Measurements from ENCODE around the gene TLCD2.
A peak's percentile ranks its signal among the peaks of the same experiment; 100 is the strongest.
"Not testable (repeated sequence)": the region's sequence is repeated elsewhere in the genome, so short reads cannot be mapped to it uniquely, and the experiment has no call there.

The TLCD2 gene

DNA sequence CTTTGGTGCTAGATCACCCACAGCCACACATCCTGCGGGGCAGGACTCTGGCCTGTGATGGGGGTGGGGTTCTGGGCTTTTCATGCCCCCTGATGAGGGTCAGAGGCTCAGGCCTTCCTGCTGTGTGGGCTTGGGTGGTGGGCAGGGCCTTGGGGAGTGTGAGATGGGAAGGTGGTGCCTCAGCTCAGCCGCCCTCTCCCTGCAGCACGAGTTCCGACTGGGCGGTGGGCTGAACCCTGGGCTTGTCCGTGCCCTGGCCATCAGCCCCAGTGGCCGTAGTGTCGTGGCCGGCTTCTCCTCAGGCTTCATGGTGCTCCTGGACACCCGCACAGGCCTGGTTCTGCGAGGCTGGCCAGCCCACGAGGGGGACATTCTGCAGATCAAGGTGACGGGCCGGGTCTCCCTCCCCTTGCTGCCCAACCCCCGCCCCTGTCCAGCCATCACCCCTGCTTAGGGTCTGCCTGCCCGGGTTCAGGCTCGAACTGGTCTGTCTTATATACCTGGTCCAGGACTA lies 25.7 kb upstream of the TLCD2 start:
- DNase-seq, result no peak

DNA sequence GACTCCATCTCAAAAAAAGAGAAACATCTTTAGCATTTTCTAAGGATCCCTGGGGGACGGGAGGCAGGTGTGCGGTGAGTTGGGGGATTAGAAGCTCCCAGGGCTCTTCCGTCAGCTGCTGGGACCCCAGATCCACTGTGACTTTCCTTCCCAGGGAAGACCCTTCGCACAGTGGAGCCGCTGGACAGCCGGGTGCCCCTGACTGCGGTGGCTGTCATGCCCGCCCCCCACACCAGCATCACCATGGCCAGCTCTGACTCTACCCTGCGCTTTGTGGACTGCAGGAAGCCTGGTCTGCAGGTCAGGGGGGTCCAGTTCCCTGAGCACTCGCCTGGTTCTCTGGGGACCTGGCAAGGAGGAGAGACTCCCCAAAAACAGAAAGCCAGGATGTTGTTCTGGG lies 25.2 kb upstream of the TLCD2 start:
- no peak for DNase-seq

DNA sequence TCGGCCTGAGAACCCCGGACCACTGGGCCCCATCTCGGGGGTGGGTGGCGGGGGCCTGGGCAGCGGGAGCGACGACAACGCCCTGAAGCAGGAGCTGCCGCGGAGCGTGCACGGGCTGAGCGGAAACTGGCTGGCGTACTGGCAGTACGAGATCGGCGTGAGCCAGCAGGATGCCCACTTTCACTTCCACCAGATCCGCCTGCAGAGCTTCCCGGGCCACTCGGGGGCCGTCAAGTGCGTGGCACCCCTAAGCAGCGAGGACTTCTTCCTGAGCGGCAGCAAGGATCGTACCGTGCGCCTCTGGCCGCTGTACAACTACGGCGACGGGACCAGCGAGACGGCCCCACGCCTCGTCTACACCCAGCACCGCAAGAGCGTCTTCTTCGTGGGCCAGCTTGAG lies 23.6 kb upstream of the TLCD2 start:
- DNase-seq, result no peak

DNA sequence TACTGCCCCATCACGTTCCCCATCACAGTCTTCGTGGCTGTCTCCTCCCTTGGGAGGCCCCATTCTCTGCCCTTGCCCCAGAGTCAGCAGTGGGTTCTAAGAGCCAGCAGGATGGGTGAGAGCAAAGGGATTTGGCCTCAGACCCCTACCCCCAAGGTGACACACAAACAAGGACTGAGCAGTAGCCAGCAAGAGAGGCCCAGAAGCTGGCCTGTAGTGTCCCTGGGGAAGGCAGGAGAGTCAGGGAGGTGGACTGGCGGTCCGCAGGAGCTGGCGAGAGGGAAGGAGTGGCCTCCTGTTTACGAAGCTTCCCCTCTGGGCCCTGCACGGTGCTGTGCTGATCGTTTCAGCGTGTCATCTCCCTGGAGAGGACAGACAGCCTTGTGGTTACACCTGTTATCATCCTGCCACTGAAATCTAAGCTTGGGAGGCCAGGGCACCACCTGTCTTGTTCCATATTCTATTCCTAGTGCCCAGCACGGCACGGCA lies 22.7 kb upstream of the TLCD2 start:
- DNase-seq, result no peak

DNA sequence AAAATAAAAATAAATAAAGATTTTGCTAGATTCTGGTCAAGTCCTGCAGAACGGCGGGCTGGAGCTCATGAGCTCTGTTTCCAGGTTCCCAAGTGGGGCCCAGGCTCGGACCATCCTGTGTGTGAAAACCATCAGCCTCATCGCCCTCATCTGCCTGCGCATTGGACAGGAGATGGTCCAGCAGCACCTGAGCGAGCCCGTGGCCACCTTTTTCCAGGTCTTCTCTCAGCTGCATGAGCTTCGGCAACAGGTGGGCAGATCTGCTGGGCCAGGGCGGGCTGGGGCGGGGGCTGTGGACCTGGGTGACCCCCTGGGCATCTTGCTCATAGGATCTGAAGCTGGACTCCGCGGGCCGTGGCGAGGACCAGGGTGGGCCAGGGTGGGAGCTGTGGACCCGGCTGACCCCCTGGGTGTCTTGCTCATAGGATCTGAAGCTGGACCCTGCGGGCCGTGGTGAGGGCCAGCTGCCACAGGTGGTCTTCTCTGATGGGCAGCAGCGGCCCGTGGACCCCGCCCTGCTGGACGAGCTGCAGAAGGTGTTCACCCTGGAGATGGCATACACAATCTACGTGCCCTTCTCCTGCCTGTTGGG lies 22.2 kb upstream of the TLCD2 start:
- no peak for DNase-seq

DNA sequence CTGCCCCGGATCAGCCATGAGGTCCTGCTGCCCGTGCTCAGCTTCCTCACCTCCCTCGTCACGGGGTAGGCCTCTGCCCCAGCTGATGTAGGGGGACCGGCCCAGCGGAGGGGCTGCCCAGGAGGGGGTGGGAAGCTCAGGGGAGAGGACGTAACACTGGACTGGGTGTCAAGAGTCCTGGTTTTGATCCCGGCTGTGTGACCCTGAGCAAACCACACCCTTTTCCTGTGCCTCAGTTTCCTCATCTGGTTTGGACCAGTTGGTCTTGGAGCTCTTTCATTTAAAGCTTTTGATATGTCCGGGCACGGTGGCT lies 21.0 kb upstream of the TLCD2 start:
- no peak for DNase-seq

DNA sequence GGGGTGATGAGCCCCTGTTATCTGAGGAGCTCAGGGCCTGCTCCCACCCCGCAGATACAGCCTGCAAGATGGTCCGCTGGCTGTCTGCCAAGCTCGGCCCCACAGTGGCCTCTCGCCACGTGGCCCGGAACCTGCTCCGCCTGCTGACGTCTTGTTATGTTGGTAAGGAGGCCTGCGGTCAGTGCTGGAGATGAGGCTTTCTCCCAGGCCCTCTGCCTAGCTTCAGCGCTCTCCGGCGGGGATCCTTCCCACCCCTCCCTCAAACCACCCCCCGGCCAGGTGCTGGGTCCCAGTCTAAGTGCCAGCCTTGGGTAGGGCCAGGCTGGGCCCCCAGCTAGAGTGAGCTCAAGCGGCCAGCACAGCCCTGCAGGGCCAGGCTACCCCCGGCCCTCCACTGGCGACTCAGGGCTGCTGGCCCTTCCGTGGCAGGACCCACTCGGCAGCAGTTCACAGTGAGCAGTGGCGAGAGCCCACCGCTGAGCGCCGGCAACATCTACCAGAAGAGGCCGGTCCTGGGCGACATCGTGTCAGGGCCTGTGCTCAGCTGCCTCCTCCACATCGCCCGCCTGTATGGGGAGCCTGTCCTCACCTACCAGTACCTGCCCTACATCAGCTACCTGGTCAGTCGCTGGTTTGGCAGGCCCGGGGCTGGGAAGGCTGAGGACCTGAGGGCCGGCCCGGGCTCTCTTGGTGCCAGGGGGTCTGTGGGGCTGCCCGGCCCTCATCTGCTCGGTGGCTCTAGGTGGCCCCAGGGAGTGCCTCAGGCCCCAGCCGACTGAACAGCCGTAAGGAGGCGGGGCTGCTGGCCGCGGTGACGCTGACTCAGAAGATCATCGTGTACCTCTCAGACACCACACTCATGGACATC lies 20.4 kb upstream of the TLCD2 start:
- DNase-seq, result no peak

DNA sequence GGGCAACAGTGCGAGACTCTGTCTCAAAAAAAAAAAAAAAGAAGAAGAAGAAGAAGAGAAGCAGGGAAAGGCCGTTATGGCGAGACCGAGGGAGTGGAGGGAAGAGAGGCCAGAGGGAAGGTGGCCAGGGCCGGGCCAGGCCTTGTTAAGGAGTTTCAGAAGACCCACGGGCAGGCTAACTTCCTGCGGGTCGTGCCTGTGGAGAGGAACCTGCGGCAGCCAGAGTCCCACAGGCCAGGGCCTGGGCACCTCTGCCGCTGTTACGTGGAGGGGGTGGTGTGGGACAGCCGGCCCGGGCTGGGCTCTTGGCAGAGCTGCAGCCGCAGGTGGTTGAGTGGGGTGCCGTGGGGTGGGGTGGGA lies 19.8 kb upstream of the TLCD2 start:
- no peak for DNase-seq

DNA sequence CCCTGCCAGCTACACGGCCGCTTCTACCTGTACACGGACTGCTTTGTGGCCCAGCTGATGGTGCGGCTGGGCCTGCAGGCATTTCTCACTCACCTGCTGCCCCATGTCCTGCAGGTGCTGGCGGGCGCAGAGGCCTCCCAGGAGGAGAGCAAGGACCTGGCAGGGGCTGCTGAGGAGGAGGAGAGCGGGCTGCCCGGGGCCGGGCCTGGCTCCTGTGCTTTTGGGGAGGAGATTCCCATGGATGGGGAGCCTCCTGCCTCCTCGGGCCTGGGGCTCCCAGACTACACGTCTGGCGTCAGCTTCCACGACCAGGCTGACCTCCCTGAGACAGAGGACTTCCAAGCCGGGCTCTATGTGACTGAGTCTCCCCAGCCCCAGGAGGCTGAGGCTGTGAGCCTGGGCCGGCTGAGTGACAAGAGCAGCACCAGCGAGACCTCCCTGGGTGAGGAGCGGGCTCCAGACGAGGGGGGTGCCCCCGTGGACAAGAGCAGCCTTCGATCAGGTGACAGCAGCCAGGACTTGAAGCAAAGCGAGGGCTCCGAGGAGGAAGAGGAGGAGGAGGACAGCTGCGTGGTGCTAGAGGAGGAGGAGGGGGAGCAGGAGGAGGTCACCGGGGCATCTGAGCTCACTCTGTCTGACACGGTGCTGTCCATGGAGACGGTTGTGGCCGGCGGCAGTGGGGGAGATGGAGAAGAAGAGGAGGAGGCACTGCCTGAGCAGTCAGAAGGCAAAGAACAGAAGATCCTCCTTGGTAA lies 17.9 kb upstream of the TLCD2 start:
- no peak for DNase-seq

DNA sequence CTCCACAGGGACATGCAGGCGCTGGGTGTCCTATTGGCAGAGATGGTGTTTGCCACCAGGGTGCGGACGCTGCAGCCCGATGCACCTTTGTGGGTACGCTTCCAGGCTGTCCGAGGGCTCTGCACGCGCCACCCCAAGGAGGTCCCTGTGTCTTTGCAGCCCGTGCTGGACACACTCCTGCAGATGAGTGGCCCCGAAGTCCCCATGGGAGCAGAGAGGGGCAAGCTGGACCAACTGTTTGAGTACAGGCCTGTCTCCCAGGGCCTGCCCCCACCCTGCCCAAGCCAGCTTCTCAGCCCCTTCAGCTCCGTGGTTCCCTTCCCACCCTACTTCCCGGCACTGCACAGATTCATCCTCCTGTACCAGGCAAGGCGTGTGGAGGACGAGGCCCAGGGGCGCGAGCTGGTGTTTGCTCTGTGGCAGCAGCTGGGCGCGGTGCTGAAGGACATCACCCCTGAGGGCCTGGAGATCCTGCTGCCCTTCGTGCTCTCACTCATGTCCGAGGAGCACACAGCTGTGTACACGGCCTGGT lies 17.1 kb upstream of the TLCD2 start:
- no peak for DNase-seq

DNA sequence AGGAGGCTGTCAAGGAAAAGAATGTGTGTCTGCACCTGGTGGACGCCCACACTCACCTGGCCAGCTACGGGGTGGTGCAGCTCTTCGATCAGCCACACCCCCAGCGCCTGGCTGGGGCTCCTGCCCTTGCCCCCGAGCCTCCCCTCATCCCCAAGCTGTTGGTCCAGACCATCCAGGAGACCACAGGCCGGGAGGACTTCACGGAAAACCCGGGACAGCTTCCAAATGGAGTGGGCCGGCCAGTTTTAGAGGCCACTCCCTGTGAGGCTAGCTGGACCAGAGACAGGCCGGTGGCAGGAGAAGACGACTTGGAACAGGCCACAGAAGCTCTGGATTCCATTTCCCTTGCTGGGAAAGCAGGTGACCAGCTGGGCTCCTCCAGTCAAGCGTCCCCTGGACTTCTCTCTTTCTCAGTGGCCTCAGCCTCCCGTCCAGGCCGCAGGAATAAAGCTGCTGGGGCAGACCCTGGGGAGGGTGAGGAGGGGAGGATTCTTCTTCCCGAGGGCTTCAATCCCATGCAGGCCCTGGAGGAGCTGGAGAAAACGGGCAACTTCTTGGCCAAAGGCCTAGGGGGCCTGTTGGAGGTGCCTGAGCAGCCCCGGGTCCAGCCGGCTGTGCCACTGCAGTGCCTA lies 16.6 kb upstream of the TLCD2 start:
- DNase-seq, result no peak

DNA sequence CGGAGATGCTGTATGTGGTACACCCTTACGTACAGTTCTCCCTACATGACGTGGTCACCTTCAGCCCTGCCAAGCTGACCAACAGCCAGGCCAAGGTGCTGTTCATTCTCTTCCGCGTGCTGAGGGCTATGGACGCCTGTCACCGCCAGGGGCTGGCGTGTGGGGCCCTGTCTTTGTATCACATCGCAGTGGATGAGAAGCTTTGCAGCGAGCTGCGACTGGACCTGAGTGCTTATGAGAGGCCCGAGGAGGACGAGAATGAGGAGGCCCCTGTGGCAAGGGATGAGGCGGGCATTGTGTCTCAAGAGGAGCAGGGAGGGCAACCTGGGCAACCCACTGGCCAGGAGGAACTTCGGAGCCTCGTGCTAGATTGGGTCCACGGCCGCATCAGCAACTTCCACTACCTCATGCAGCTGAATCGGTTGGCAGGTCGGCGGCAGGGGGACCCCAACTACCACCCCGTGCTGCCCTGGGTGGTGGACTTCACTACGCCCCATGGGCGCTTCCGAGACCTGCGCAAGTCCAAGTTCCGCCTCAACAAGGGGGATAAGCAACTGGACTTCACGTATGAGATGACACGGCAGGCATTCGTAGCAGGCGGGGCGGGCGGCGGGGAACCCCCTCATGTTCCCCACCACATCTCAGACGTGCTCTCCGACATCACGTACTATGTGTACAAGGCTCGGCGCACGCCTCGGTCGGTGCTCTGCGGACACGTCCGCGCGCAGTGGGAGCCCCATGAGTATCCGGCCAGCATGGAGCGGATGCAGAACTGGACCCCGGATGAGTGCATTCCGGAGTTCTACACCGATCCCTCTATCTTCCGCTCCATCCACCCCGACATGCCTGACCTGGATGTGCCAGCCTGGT lies 15.7 kb upstream of the TLCD2 start:
- DNase-seq, result no peak

DNA sequence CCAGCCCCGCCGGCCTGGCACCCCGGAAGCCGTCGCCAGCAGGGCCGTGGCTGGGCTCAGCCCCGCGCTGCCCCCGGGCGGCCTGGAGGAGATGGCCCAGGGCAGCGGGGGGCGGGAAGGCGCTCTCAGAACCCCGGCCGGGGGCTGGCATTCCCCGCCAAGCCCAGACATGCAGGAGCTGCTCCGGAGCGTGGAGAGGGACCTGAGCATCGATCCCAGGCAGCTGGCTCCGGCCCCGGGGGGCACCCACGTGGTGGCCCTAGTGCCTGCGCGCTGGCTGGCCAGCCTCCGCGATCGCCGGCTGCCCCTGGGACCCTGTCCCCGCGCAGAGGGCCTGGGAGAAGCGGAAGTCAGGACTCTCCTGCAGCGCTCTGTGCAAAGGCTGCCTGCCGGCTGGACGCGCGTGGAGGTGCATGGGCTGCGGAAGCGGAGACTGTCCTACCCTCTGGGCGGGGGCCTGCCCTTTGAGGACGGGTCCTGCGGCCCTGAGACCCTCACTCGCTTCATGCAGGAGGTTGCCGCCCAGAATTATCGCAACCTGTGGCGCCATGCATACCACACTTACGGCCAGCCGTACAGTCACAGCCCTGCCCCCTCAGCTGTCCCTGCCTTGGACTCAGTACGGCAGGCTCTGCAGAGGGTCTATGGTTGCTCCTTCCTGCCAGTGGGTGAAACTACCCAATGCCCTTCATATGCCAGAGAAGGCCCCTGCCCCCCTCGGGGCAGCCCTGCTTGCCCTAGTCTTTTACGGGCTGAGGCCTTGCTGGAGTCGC lies 14.9 kb upstream of the TLCD2 start:
- DNase-seq, result peak in 1 of 2 experiments; percentile 19

DNA sequence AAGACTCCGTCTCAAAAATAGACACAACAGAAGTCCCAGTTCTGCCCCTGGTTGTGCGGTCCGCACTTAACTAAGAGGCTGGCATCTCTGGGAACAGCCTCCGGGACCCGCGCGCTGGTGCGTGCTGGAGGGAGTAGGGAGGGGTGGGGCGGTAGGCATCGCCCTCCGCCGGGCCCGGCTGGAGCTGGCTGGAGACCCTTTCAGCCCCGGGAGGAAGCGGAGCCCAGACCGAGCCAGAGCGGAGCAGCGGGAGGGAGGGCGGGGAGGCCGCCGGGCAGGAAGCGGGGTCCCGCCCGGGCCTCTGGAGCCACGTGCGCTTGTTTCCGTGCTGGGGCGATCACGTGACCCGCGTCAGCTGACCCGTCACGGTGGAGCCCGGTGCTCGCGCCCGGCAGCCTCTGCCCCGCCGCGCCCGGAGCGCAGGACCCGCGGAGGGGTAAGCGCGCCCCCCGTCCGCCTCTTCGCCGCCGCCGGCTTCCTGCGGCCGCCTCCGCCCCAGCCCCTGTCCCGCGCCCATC lies 14.2 kb upstream of the TLCD2 start, which contains the start of gene WDR81:
Gene WDR81, plus strand, starts transcription at position 354 of the 518 bp plus-strand sequence. CDS start 256 bp downstream, outside the sequence.
- peak; percentile 19 to 69 for DNase-seq

DNA sequence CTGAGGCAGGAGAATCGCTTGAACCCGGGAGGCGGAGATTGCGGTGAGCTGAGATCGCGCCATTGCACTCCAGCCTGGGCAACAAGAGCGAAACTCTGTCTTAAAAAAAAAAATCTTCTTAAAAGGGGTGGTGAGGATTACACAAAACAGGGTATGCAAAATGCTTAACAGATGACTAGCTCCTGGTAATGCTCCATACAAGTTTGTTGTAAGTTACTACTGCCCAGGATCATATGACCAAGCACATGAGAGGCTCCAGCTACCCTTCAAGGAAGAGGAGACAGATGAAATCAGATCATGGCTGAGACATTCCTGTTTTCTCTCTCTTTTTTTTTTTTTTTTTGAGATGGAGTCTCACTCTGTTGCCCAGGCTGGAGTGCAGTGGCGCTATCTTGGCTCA lies 11.8 kb upstream of the TLCD2 start:
- not testable (repeated sequence) for DNase-seq

DNA sequence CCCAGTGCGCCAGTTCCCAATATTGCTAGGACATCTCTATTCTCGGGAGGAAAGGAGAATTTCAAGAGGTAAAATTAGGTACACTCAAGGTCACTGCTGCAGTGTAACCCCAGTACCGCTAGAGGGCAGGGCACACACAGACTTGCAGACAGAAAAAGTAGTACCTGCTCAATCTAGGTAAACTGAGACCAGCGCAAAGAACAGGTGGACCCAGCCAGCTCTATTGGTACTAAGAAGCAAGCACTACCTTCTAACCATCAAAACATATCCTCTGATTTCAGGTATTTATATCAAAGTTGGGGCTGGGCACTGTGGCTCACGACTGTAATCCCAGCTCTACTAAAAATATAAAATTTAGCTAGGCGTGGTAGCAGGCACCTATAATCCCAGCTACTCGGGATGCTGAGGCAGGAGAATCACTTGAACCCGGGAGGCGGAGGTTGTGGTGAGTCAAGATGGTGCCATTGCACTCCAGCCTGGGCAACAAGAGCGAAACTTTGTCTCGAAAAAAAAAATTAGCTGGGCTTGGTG lies 10.7 kb upstream of the TLCD2 start:
- DNase-seq, result peak; percentile 25 to 43

DNA sequence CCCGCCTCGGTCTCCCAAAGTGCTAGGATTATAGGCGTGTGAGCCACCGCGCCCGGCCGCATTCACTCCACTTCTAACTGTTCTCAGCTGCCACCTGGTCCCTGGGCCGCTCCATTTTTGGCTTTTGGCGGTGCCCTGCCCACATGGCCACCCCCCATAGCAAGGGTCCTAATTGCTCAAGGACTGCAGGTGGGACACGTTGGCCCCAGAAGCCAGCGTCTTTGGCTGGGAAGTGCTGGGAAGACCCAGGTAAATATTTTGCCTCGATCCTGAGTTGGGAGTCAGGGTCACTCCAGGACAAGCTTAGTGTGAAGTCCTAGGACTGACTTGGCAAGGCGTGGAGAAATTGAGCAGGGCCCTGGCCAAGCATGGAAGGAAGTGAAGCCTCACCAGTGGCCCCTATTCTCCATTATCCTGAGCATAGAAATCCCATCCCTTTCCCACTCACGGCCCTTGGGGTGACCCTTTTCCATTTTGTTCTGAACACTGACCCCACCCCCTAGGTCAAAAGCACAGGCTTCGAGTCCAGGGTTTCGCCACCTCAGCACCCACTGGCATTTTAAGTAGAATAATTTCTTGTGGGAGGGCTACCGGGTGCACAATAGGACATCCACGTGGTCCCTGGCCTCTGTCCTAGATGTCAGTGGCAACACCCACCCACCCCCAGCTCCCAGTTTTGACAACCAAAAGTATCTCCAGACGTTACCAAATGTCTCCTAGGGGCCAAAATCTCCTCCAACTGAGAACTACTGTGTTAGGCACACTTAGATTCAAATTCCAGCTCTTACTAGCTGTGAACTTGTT lies 8.4 kb upstream of the TLCD2 start:
- DNase-seq, result no peak

DNA sequence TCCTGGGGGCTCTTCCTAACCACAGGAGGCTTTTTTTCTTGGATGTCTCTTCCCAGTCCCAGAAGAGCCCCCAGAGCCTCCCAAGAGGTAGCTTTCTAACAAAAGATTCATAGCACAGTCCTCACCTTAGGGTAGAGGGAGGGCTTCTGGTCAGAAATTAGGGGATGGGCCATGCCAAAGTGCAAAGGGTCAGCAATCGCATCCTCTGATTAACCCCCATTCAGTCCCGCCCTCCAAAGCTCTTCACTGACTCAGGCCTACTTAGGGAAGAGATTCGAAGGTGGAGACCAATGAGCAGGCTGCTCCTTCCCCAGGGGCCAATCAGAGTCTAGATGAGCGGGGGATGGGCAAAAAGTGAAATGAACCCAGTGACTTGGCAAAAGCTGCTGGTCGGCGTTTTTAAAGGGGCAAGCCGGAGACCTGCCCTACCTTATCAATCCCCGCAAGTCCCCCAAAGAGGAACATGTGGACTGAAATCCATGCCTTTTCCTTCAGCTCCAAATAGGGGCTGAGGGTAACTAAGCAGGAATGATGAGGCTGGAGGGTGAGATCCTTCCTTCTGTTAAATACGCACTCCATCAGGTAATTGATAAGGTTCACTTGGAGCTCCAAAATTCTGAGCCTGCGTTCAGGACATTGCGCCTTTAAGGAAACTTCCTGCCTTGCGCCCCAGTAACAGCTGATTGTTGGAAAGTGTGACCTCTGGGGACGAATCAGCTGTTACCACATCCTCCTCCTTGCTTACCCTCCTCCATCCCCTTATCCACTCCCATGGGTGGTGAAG lies 6.9 kb upstream of the TLCD2 start:
- DNase-seq, result peak; percentile 95 to 97
